NT2/D1 (cell line): ENCODE results near the gene CRY1.

Experiments
- SUZ12 ChIP-seq: IDR thresholded peaks from 2 replicates; pipeline ENCODE4 v1.6.1; 2011; ENCODE audit not compliant: insufficient read length, insufficient read depth; ENCODE audit errors: extremely low read depth
- YY1 ChIP-seq: IDR thresholded peaks from 2 replicates; pipeline ENCODE4 v1.6.1; 2011; ENCODE audit not compliant: insufficient read length, insufficient read depth
- ZNF274 ChIP-seq: IDR thresholded peaks from 2 replicates; pipeline ENCODE4 v1.6.1; 2011; ENCODE audit warnings: mild to moderate bottlenecking, low read depth, low read length

DNA sequence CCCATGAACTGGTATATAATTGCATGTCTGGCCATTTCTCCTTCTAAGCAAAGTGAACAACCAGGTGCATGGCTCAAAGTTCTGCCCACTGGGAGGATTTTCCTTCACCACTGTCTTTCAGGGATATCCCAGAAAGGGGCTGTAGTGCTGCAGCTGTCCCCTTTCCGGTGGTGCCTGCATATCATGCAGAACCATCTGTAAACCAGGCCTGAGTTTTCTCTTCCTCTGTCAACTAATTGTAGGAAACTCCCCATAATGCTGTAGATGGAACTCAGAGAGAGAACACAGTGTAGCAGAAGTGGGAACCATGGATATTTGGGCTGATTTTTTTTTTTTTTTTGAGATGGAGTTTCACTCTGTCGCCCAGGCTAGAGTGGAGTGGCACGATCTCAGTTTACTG is 45.6 kb upstream of the CRY1 start:
- TF ChIP-seq YY1 (no peak), ZNF274 (no peak), SUZ12 (no peak)
